Head of caudate nucleus (tissue), 42 donors: ENCODE data around the gene NFIA.

Experiments
- DNase-seq, 42 donors: peaks; one replicate each; pipeline versions ENCODE4 v3.0.0 to v3.0.0-alpha.2; 2020 to 2021; ENCODE audit warnings: mixed read lengths in 7 of 42
- intact Hi-C: fragments of 100-400 bp; cut with DNase I; formaldehyde crosslinking; loops from one replicate; pipeline ENCODE4 v1.15.0; 2022

NFIA gene

GRCh38 chr1:61376151-61376550 lies 293.8 kb downstream of the NFIA start:
- DNase-seq: no peak
- intact Hi-C loops: no loop called here

- intact Hi-C loops: no loop called here
- DNase-seq: no peak
Measured at GRCh38 chr1:61377242-61377958, 295.0 kb downstream of the NFIA start.

DNA sequence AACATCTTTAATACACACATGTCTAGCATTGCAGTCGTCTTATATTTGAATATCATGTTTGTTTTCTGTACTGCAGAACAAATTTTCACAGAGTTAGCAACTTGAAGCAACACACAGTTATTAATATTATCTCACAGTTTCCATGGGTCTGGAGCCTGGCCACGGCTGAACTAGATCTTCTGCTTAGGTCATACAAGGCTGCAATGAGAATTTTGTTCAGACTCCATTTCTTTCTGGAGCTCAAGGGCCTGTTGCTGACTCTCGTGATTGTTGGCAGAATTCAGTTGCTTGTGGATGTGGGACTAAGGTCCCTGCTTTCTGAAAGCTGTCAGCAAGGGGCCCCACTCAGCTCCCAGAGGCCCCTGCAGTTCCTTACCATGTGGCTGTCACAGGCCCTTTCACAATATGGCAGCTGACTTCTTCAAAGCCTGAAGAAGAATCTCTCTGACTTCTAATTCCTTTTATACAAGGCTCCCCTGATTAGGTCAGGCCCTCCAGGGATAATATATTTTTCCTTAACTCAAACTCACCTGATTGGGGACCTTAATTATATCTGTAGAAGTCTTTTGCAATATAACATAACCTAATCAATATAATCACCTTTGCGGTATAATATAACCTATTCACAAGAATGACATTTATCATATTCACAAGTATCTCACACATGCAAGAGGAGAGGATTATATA lies 296.3 kb downstream of the NFIA start:
- intact Hi-C loops: no loop called here
- no peak for DNase-seq

- DNase-seq: no peak
- intact Hi-C loops: no loop called here
Measured at GRCh38 chr1:61379693-61380092, 297.3 kb downstream of the NFIA start.

- intact Hi-C loops: no loop called here
- no peak for DNase-seq
Measured at GRCh38 chr1:61380561-61380960, 298.2 kb downstream of the NFIA start.

DNA sequence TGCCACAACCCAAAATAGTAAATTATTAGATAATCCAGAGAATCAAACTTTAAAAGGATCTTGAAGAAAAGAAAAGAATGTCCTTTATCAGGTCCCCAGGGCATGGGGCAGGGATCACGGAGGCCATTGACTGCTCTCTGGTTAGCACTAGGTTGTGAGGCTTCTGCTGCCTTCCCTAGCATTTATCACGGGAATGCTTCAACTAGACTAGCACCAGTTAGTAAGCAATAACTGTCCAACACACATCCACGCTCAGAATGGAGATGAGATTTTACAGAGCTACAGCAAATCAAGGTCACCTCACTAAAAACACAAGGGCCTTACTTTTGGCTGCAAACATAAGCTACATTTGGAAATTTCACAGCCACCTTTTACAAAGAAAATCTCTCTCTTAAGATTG lies 304.0 kb downstream of the NFIA start:
- DNase-seq: no peak
- intact Hi-C loops: no loop called here

DNA sequence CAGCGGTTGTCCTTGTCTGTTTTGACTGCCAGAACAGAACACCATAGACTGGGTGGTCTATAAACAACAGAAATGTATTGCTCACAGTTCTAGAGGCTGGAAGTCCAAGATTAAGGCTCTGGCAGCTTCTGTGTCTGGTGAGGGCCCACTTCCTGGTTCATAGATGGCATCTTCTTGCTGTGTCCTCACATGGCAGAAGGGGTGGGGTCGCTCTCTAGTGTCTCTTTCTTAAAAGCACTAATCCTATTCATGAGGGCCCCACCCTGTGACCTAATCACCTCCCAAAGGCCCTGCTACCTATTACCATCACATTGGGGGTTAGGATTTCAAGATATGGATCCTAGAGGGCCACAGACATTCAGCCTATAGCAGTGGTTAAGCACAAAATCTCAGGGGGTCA lies 304.4 kb downstream of the NFIA start:
- DNase-seq: no peak
- intact Hi-C loops: no loop called here

DNA sequence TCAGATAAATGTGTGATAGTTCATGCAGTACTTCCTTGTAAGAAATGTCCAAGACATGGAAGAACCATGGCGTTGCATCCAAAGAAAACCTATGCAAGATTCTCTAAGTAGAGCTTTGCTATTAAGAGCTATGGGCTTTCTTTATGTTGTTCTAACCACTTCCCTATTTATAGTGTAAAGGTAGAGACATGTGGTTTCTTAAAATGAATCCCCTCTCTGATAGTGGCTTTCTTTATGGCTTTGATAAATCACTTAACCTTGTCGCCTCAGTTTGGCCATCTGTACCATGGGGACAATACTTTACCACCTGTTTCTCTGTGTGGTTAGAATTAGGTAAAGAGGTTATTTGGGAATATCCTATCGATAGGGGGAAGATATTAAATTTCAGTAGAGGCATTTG lies 305.5 kb downstream of the NFIA start:
- no peak for DNase-seq
- intact Hi-C loops: no loop called here

DNA sequence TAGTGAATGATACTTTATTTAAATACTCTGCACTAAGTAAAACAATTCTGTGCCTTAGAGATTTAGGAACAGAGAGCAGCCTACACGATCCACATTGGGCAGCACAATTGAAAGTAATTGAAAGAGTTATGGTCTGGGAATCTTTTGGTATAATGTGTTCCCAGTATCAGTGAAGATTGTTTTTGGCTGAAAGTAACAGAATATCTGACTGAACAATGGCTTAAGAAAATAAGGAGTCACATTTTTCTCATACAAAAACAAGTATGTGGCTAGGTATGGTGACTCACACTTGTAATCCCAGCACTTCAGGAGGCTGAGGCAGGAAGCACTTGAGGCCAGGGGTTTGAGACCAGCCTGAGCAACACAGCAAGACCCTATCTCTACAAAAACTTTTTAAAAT lies 306.2 kb downstream of the NFIA start:
- intact Hi-C loops: no loop called here
- DNase-seq: no peak

GRCh38 chr1:61389194-61389925 lies 307.0 kb downstream of the NFIA start:
- no peak for DNase-seq
- intact Hi-C loops: no loop called here

- DNase-seq: no peak
Measured at GRCh38 chr1:61389926-61390845, 307.8 kb downstream of the NFIA start.

GRCh38 chr1:61391730-61392129 lies 309.4 kb downstream of the NFIA start:
- intact Hi-C loops: no loop called here
- no peak for DNase-seq

More at GRCh38 chr1:61389926-61390845, 307.8 kb downstream of the NFIA start:
- intact Hi-C loops: no loop called here

DNA sequence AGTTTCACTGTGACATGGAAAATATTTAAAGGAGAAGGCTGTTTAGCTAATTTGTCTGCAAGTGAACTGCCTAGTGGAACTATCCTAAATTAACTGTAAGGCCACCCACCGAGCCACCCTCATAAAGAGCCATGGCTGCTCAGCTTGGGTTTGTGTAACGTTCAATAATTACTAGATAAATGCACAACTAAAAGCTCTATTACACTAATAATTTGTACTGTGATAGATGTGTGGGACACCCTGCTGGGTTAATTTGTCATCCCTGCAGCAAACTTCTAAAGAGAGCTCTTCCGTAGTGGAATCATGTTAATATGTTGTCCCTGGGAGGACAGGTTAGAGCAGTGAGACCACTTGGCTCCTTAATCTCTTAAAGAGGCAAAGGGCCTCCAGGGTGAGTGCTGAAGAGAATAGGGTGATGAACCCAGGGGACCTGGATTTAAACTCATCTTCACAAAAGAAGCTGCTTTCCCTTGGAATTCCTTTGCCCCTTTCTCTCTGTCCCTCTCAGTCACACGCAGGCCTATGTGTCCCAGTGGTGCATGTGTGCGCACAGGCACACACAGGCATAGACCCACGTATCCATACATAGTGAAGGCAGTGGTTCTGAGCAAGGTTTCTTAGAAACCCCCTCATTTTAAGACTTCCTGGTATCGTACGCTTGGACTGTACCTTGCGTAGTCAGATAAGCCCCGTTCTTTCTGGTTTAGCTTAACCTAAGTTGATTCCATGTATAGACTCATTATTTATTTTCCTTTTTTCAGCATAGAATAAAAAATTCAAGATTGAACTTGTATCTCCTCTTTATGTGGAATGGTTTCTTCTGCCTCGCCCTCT lies 310.3 kb downstream of the NFIA start:
- DNase-seq: no peak
- intact Hi-C loops: no loop called here

GRCh38 chr1:61393575-61393974 lies 311.2 kb downstream of the NFIA start:
- no peak for DNase-seq
- intact Hi-C loops: no loop called here

- intact Hi-C loops: no loop called here
- no peak for DNase-seq
Measured at GRCh38 chr1:61395146-61395800, 312.9 kb downstream of the NFIA start.

GRCh38 chr1:61397495-61397894 lies 315.1 kb downstream of the NFIA start:
- intact Hi-C loops: no loop called here
- no peak for DNase-seq

- DNase-seq: no peak
- intact Hi-C loops: no loop called here
Measured at GRCh38 chr1:61397935-61398334, 315.6 kb downstream of the NFIA start.

GRCh38 chr1:61399199-61399598 lies 316.8 kb downstream of the NFIA start:
- intact Hi-C loops: no loop called here
- DNase-seq: no peak
